Measurements from ENCODE around the gene CD8B2.
"Not testable (repeated sequence)": the region's sequence is repeated elsewhere in the genome, so short reads cannot be mapped to it uniquely, and the experiment has no call there.

CD8B2 gene

GRCh38 chr2:106553321-106553720 lies 66.2 kb downstream of the CD8B2 start:
- DNase-seq = no peak

GRCh38 chr2:106554411-106554810 lies 67.2 kb downstream of the CD8B2 start:
- DNase-seq = no peak

GRCh38 chr2:106555053-106555452 lies 67.9 kb downstream of the CD8B2 start:
- DNase-seq = no peak

GRCh38 chr2:106559786-106560185 lies 72.6 kb downstream of the CD8B2 start:
- not testable (repeated sequence) for DNase-seq

GRCh38 chr2:106560773-106561172 lies 73.6 kb downstream of the CD8B2 start:
- DNase-seq = no peak

- peak; percentile 67 for DNase-seq
Measured at GRCh38 chr2:106561356-106561755, 74.2 kb downstream of the CD8B2 start.

- DNase-seq = no peak
Measured at GRCh38 chr2:106561803-106562202, 74.6 kb downstream of the CD8B2 start.

- no peak for DNase-seq
Measured at GRCh38 chr2:106562268-106563186, 75.4 kb downstream of the CD8B2 start.

- no peak for DNase-seq
Measured at GRCh38 chr2:106563195-106563594, 76.0 kb downstream of the CD8B2 start.

GRCh38 chr2:106565599-106565998 lies 78.4 kb downstream of the CD8B2 start:
- no peak for DNase-seq

GRCh38 chr2:106566050-106566449 lies 78.9 kb downstream of the CD8B2 start:
- peak; percentile 27 for DNase-seq

GRCh38 chr2:106566484-106566883 lies 79.3 kb downstream of the CD8B2 start:
- not testable (repeated sequence) for DNase-seq

- no peak for DNase-seq
Measured at GRCh38 chr2:106570316-106570715, 83.2 kb downstream of the CD8B2 start.
